HEK293T (cell line): ENCODE results near the gene FBXO10.

ENCODE experiments used
- ELF4 ChIP-seq: fragments of 450-650 bp; IDR thresholded peaks from 2 replicates; pipeline ENCODE4 v1.6.1; 2017; ENCODE audit warnings: antibody characterized with exemption
- FOXA1 ChIP-seq: fragments of 450-650 bp; IDR thresholded peaks from 2 replicates; pipeline ENCODE4 v1.6.1; 2016; ENCODE audit warnings: mild to moderate bottlenecking
- FOXK2 ChIP-seq: fragments of 450-650 bp; IDR thresholded peaks from 2 replicates; pipeline ENCODE4 v1.6.1; 2016; ENCODE audit warnings: mild to moderate bottlenecking
- FOXM1 ChIP-seq: fragments of 450-650 bp; IDR thresholded peaks from 2 replicates; pipeline ENCODE4 v1.6.1; 2017; ENCODE audit warnings: mild to moderate bottlenecking, borderline replicate concordance
- SP1 ChIP-seq: fragments of 450-650 bp; IDR thresholded peaks from 2 replicates; pipeline ENCODE4 v1.6.1; 2017
- SUZ12 ChIP-seq: fragments of 450-650 bp; IDR thresholded peaks from 2 replicates; pipeline ENCODE4 v1.6.1; 2016; ENCODE audit warnings: mild to moderate bottlenecking
- TARDBP ChIP-seq: fragments of 450-650 bp; IDR thresholded peaks from 2 replicates; pipeline ENCODE4 v1.6.1; 2016

GRCh38 chr9:37466037-37466709 is 110.0 kb downstream of the FBXO10 start:
- no peak for TF ChIP-seq FOXM1
- TF ChIP-seq TARDBP = no peak
- no peak for TF ChIP-seq FOXK2
- no peak for TF ChIP-seq SUZ12
- no peak for TF ChIP-seq SP1
- no peak for TF ChIP-seq FOXA1
- TF ChIP-seq ELF4 = no peak
